Neural progenitor cell (in vitro differentiated cells): ENCODE measurements around the gene TRPM2. TPM values are rescaled to one million over a fixed set of nuclear protein-coding genes. Genes with fewer than 3 reads are reported as not detected.

Source experiments
- DNase-seq: peaks from one replicate; pipeline ENCODE4 v3.0.0-alpha.2; 2016; ENCODE audit warnings: low spot score
- H2AFZ ChIP-seq: fragments of 200-600 bp; sonication (generic); replicated peaks from 2 replicates; pipeline ENCODE4 v1.6.1; 2016; ENCODE audit warnings: antibody characterized with exemption
- H3F3A ChIP-seq: fragments of 200-600 bp; sonication (generic); 2 replicates; pipeline ENCODE4 v1.6.1; 2016; ENCODE audit warnings: antibody characterized with exemption, low read depth
- H3K27ac ChIP-seq: fragments of 200-600 bp; sonication (generic); 2 replicates; pipeline ENCODE4 v1.5.1; 2016; ENCODE audit warnings: mild to moderate bottlenecking
- H3K27me3 ChIP-seq: fragments of 200-600 bp; sonication (generic); 2 replicates; pipeline ENCODE4 v1.6.1; 2016; ENCODE audit warnings: mild to moderate bottlenecking, moderate library complexity
- H3K36me3 ChIP-seq: fragments of 200-600 bp; sonication (generic); 2 replicates; pipeline ENCODE4 v1.5.1; 2016
- H3K4me1 ChIP-seq: fragments of 200-600 bp; sonication (generic); 2 replicates; pipeline ENCODE4 v1.6.1; 2016; ENCODE audit warnings: mixed run types
- H3K4me2 ChIP-seq: fragments of 200-600 bp; sonication (generic); 2 replicates; pipeline ENCODE4 v1.6.1; 2016
- H3K4me3 ChIP-seq: fragments of 200-600 bp; sonication (generic); 2 replicates; pipeline ENCODE4 v1.5.1; 2016
- H3K79me2 ChIP-seq: fragments of 200-600 bp; sonication (generic); 2 replicates; pipeline ENCODE4 v1.6.1; 2016; ENCODE audit warnings: low read depth
- H3K9ac ChIP-seq: fragments of 200-600 bp; sonication (generic); 2 replicates; pipeline ENCODE4 v1.6.1; 2016
- H3K9me3 ChIP-seq: fragments of 200-600 bp; sonication (generic); 2 replicates; pipeline ENCODE4 v1.5.1; 2016; ENCODE audit warnings: low read depth
- H4K20me1 ChIP-seq: fragments of 200-600 bp; sonication (generic); 2 replicates; pipeline ENCODE4 v1.6.1; 2016; ENCODE audit warnings: low read depth
- H3K27ac Mint-ChIP-seq: 3 replicates; pipeline ENCODE4 v1.8.0; 2021; ENCODE audit warnings: mixed read lengths
- H3K27me3 Mint-ChIP-seq: 2 replicates; pipeline ENCODE4 v1.8.0; 2022; ENCODE audit warnings: low read depth, mild to moderate bottlenecking, inconsistent platforms, moderate library complexity, mixed read lengths; ENCODE audit not compliant: insufficient read depth
- H3K36me3 Mint-ChIP-seq: 3 replicates; pipeline ENCODE4 v1.8.0; 2021; ENCODE audit warnings: mixed read lengths
- H3K4me1 Mint-ChIP-seq: 3 replicates; pipeline ENCODE4 v1.8.0; 2021; ENCODE audit warnings: mixed read lengths
- H3K4me3 Mint-ChIP-seq: 3 replicates; pipeline ENCODE4 v1.8.0; 2021; ENCODE audit warnings: mild to moderate bottlenecking, moderate library complexity, mixed read lengths
- H3K9me3 Mint-ChIP-seq: 3 replicates; pipeline ENCODE4 v1.8.0; 2020; ENCODE audit warnings: mixed read lengths
- EZH2 ChIP-seq: fragments of 200-600 bp; sonication (generic); IDR thresholded peaks from 2 replicates; pipeline ENCODE4 v1.6.1; 2017; ENCODE audit warnings: antibody characterized with exemption, mild to moderate bottlenecking, moderate library complexity
- EZH2phosphoT487 ChIP-seq: fragments of 200-600 bp; sonication (generic); IDR thresholded peaks from 2 replicates; pipeline ENCODE4 v1.6.1; 2017; ENCODE audit warnings: antibody characterized with exemption
- total RNA-seq: library from RNA; depleted of rRNA; stranded (reverse); fragments of >200 nt; gene quantifications from 2 replicates; pipeline ENCODE4 v1.2.3, GENCODE V29; 2015; ENCODE audit warnings: low replicate concordance
- TF ChIP-seq, protein P1 (sequence below): fragments of 200-600 bp; sonication (generic); IDR thresholded peaks from 2 replicates; pipeline ENCODE4 v1.5.1; 2017; ENCODE audit warnings: antibody characterized with exemption, mild to moderate bottlenecking

Gene TRPM2
- total RNA-seq, 1 donor from 2014 or later = not detected

DNA sequence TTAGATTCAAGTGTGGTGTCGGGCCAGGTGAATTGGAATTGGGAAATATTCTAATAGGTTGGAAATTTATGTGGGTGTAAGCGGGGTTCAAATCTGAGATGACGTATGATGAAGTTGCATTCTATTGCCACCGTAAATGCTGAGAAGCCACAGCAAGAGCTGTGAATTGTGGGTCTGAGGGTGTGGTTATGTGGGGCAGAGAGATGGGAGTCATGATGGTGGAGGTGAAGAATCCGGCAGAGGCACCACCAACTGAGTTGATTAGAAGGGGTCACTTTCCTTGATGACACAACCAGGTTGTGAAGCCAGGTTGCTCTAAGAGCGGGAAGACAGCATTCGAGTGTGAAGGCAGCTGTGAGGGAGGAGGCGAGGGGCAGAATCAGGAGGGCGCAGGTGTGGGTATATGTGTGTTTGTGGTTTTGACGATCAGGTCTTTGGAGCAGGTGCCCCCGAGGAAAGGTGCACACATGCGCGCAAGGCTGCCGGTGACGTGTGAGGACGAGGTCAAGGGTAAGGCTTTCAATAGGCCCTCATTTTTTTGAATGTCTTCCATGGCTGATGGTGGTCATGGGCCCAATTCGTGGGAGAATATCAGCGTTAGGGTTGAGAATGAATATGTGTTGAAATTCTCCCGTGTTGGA is 120.6 kb downstream of the TRPM2 start:
- H3K27me3 ChIP-seq = no peaks in the 10 kb centered on the region
- no peak overlapping the region for H2AFZ ChIP-seq
- no peak overlapping the region for H3K4me2 ChIP-seq
- no peak overlapping the region for H3K4me3 Mint-ChIP-seq
- no peaks in the 10 kb centered on the region for H3K4me1 ChIP-seq
- no peak overlapping the region for H3K9ac ChIP-seq
- H3K36me3 ChIP-seq = no peaks in the 10 kb centered on the region
- H3K27ac Mint-ChIP-seq = no peak overlapping the region
- H4K20me1 ChIP-seq = no peaks in the 10 kb centered on the region
- H3K4me1 Mint-ChIP-seq = no peaks in the 10 kb centered on the region
- peaks cover 2% of the 10 kb centered on the region for H3K9me3 Mint-ChIP-seq
- no peaks in the 10 kb centered on the region for H3K9me3 ChIP-seq
- no peaks in the 10 kb centered on the region for H3K36me3 Mint-ChIP-seq
- no peaks in the 10 kb centered on the region for H3K79me2 ChIP-seq
- peaks cover 7% of the 10 kb centered on the region for H3K27me3 Mint-ChIP-seq
- TF ChIP-seq, protein P1, sequence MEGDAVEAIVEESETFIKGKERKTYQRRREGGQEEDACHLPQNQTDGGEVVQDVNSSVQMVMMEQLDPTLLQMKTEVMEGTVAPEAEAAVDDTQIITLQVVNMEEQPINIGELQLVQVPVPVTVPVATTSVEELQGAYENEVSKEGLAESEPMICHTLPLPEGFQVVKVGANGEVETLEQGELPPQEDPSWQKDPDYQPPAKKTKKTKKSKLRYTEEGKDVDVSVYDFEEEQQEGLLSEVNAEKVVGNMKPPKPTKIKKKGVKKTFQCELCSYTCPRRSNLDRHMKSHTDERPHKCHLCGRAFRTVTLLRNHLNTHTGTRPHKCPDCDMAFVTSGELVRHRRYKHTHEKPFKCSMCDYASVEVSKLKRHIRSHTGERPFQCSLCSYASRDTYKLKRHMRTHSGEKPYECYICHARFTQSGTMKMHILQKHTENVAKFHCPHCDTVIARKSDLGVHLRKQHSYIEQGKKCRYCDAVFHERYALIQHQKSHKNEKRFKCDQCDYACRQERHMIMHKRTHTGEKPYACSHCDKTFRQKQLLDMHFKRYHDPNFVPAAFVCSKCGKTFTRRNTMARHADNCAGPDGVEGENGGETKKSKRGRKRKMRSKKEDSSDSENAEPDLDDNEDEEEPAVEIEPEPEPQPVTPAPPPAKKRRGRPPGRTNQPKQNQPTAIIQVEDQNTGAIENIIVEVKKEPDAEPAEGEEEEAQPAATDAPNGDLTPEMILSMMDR = no peak
- TF ChIP-seq EZH2phosphoT487 (no peak), EZH2 (no peak)
- H3F3A ChIP-seq = no peaks in the 10 kb centered on the region
- H3K27ac ChIP-seq = no peak overlapping the region
- no peak overlapping the region for H3K4me3 ChIP-seq
- no peak for DNase-seq

GRCh38 chr21:44475266-44475845 is 121.9 kb downstream of the TRPM2 start:
- H3K9me3 ChIP-seq = no peaks in the 10 kb centered on the region
- H3K4me3 Mint-ChIP-seq = no peak overlapping the region
- DNase-seq = no peak
- peaks cover 3% of the 10 kb centered on the region for H3K9me3 Mint-ChIP-seq
- no peaks in the 10 kb centered on the region for H3K36me3 ChIP-seq
- H3K27me3 Mint-ChIP-seq = peaks cover 7% of the 10 kb centered on the region
- no peak overlapping the region for H3K4me3 ChIP-seq
- no peaks in the 10 kb centered on the region for H3K27me3 ChIP-seq
- H3K36me3 Mint-ChIP-seq = no peaks in the 10 kb centered on the region
- no peaks in the 10 kb centered on the region for H4K20me1 ChIP-seq
- no peaks in the 10 kb centered on the region for H3F3A ChIP-seq
- no peak for TF ChIP-seq EZH2phosphoT487
- TF ChIP-seq EZH2 = no peak
- H3K4me2 ChIP-seq = no peak overlapping the region
- H3K4me1 ChIP-seq = no peaks in the 10 kb centered on the region
- H2AFZ ChIP-seq = no peak overlapping the region
- H3K27ac Mint-ChIP-seq = no peak overlapping the region
- no peaks in the 10 kb centered on the region for H3K4me1 Mint-ChIP-seq
- H3K79me2 ChIP-seq = no peaks in the 10 kb centered on the region
- no peak overlapping the region for H3K9ac ChIP-seq
- no peak overlapping the region for H3K27ac ChIP-seq

GRCh38 chr21:44477131-44477530 is 123.7 kb downstream of the TRPM2 start:
- no peak overlapping the region for H3K4me3 Mint-ChIP-seq
- TF ChIP-seq, protein P1 = no peak
- TF ChIP-seq EZH2phosphoT487 = no peak
- TF ChIP-seq EZH2 = no peak
- no peaks in the 10 kb centered on the region for H3K27me3 ChIP-seq
- H3K9ac ChIP-seq = no peak overlapping the region
- H3K27me3 Mint-ChIP-seq = peaks cover 5% of the 10 kb centered on the region
- no peak overlapping the region for H3K4me3 ChIP-seq
- H3K27ac Mint-ChIP-seq = no peak overlapping the region
- H3K9me3 ChIP-seq = no peaks in the 10 kb centered on the region
- no peaks in the 10 kb centered on the region for H3K36me3 Mint-ChIP-seq
- no peaks in the 10 kb centered on the region for H4K20me1 ChIP-seq
- peaks cover 3% of the 10 kb centered on the region for H3K9me3 Mint-ChIP-seq
- no peak overlapping the region for H3K27ac ChIP-seq
- no peak overlapping the region for H2AFZ ChIP-seq
- no peaks in the 10 kb centered on the region for H3F3A ChIP-seq
- DNase-seq = no peak
- no peak overlapping the region for H3K4me2 ChIP-seq
- H3K36me3 ChIP-seq = no peaks in the 10 kb centered on the region
- H3K4me1 Mint-ChIP-seq = no peaks in the 10 kb centered on the region
- H3K4me1 ChIP-seq = no peaks in the 10 kb centered on the region
- H3K79me2 ChIP-seq = no peaks in the 10 kb centered on the region

DNA sequence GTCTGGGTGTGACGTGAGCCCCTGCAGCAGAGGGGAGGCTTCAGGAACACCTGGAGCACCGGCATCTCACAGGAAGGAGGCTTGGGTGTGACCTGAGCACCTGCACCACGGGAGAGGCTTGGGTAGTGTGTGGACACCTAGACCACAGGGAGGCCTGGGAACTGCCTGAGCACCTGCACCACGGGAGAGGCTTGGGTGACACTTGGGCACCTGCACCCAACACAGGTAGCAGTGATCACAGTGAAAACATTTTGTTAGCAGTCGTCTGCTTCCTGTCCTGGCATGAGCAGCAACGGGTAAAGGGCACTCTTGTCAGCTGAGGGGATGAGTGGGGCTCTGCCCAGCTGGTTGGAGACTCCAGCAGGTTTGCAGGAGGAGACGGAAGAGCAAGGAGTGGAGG is 124.3 kb downstream of the TRPM2 start:
- Mint-ChIP-seq H3K9me3 (peaks cover 3% of the 10 kb centered on the region), H3K4me1 (no peaks in the 10 kb centered on the region), H3K36me3 (no peaks in the 10 kb centered on the region), H3K27me3 (peaks cover 5% of the 10 kb centered on the region), H3K27ac (no peak overlapping the region), H3K4me3 (no peak overlapping the region)
- H3K9me3 ChIP-seq = no peaks in the 10 kb centered on the region
- H3K9ac ChIP-seq = no peak overlapping the region
- H2AFZ ChIP-seq = no peak overlapping the region
- DNase-seq = no peak
- no peaks in the 10 kb centered on the region for H3K79me2 ChIP-seq
- H3K27me3 ChIP-seq = no peaks in the 10 kb centered on the region
- H4K20me1 ChIP-seq = no peaks in the 10 kb centered on the region
- no peaks in the 10 kb centered on the region for H3F3A ChIP-seq
- no peak overlapping the region for H3K27ac ChIP-seq
- no peak overlapping the region for H3K4me2 ChIP-seq
- no peaks in the 10 kb centered on the region for H3K36me3 ChIP-seq
- TF ChIP-seq EZH2 = no peak
- H3K4me3 ChIP-seq = no peak overlapping the region
- no peaks in the 10 kb centered on the region for H3K4me1 ChIP-seq
